ENCODE measurements around the gene HNRNPDL.
"Not testable (repeated sequence)": the region's sequence is repeated elsewhere in the genome, so short reads cannot be mapped to it uniquely, and the experiment has no call there.

HNRNPDL gene

DNA sequence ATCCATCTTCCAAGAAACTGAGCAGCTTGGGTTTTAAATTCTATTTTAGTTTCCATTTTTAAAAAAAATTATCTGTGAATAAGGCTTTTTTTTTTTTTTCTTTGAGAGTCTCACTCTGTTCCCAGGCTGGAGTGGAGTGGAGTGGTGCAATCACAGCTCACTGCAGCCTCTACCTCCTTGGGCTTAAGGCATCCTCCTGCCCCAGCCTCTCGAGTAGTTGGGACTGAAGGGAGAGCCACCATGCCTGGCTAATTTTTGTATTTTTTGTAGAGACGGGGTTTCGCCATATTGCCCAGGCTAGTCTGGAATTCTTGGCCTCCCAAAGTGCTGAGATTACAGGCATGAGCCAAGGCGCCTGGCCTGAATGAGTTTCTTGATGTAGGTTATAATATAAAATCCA is 1.6 kb upstream of the HNRNPDL start:
- DNase-seq, result no peak

DNA sequence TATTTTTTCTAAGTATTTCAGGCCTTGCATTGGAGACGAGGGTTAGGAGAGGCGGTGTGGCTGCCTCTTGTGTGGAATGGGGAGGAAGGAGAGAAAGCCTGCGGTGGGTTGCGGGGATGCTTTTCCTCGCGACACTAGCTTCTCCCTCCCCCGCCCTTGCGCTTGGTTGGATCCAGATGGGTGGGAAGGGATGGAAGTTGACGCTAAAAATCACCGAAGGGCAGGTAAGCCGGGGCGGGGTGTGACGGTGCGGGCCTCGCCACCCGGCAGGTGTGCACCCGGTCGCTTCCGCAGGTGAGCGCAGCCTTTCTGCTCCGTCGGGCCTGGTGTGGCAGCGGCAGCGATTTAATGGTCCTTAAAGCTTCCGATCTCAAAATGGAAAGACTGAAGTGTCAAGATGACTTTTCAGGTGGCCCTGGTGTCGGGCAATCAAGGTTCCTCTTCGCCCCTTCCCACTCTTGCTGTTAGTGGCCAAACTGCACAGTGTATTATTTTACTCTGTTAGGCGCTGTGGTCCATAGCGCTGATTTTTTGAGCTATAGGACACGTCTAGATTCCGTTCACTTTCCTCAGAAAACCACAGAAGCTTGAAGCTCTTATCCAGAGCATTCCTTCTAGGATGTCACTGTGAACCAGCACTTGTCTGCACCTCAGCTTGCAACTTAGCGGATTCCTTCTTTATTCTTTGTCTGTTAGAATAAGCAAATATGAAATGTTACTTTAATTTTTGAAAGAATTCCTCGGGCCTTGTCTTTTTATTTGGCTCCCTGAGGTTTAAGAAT is 893 bp upstream of the HNRNPDL start:
- DNase-seq, result no peak

GRCh38 chr4:82429728-82430192 is 502 bp downstream of the HNRNPDL start:
- DNase-seq, result no peak

GRCh38 chr4:82428969-82429727 is 1.1 kb downstream of the HNRNPDL start:
- DNase-seq, result peak; percentile 54

DNA sequence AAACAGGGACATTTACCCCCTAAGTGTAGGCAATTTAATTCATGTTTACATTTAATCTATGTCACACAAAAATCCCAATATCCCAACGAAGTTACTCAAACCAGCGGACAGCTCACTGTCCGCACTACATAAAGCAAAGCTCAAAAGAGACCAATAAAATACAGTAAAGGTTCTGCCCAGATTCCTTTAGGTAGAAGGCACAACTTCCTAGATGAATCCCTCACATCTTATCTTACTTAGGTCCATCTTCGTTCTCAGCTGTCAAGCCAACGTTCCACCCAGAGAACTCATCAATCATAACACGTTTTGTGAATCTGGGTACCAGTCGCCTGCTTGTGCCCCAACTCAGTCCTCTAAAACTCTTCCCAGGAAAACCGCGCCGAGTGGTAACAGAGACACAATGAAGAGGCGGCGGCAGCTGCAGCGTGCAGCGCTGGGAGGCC is 1.7 kb downstream of the HNRNPDL start:
- no peak for DNase-seq

- no peak for DNase-seq
These were observed 4.8 kb downstream of the HNRNPDL start for GRCh38 chr4:82425478-82425877.

GRCh38 chr4:82423245-82424054 is 6.8 kb downstream of the HNRNPDL start:
- no peak for DNase-seq

DNA sequence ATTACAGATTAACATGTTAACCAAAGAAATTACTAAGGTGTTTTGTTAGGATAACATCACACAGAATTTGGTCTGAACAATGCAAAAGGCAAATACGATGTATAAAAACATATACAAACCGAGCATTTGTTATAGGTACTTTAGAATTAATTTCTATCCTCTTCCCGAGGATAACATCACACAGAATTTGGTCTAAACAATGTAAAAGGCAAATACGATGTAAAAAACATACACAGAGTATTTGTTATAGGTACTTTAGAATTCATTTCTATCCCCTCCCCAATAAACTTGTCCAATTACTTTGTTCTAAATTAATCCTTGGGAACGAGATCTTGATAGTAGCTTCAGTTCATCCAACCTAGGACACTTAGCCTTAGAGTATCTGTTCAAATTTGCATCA is 7.6 kb downstream of the HNRNPDL start:
- no peak for DNase-seq

DNA sequence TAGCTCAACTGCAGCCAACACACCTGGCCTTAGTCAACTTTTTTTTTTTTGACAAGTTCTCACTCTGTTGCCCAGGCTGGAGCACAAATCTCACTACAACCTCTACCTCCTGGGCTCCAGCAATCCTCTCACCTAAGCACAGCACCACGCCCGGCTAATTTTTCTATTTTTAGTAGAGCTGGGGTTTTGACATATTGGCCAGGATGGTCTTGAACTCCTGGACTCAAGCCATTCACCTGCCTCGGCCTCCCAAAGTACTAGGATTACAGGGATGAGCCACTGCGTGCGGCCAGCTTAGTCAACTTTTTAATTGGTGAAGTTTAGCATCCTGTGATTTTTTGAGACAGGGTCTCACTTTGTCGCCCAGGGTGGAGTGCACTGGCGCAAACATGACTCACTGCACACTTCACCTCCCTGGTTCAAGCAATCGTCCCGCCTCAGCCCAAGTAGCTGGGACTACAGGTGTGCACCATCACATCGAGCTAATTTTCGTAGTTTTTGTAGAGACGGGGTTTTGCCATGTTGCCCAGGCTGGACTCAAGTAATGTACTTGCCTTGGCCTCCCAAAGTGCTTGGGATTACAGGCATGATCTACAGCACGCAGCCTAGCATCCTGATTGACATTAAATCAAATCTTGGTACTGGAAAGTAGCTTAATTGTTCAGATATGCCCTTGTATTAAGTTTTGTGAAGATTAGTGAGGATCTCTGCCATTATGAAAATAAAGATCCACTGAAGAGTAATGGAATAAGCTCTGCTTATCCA is 8.3 kb downstream of the HNRNPDL start:
- DNase-seq, result no peak

DNA sequence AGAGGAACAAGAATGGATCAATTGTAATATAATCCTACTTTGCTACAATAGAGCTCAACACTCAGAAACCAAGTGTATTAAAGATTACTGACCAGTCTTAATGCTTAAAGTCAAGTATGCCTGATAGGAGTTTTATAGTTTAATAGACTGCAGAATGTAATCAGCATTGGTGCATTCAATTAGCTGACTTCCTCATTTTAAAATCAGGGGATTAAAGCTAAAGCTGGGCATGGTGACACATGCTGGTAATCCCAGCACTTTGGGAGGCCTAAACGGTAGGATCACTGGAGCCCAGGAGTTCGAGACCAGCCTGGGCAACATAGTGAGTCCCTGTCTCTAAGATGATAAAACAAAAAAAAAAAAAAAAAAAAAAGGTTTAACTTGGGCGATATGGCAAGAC is 10.8 kb downstream of the HNRNPDL start:
- no peak for DNase-seq

DNA sequence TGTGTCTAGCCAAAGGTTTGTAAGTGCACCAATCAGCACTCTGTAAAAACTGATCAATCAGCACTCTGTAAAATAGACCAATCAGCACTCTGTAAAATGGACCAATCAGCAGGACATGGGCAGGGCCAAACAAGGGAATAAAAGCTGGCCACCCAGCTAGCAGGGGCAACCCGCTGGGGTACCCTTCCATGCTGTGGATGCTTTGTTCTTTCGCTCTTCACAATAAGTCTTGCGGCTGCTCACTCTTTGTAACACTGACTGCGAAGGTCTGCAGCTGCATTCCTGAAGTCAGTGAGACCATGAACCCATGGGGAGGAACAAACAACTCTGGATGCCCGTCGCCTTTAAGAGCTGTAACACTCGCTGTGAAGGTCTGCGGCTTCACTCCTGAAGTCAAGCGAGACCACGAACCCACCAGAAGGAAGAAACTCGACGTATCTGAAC is 14.3 kb downstream of the HNRNPDL start:
- no peak for DNase-seq

DNA sequence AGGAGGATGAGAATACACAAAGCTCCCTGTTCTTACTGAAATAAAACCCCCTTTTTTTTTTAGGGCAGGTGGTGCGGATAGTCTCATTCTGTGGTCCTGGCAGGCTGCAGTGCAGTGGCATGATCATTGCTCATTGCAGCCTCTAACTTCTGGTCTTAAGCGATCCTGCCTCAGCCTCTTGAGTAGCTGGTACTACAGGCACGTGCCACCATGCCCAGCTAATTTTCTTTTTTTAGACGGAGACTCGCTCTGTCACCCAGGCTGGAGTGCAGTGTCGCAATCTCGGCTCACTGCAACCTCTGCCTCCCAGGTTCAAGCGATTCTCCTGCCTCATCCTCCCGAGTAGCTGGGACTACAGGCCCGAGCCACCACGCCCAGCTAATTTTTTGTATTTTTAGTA is 15.2 kb downstream of the HNRNPDL start:
- DNase-seq, result not testable (repeated sequence)

GRCh38 chr4:82403725-82404124 is 26.5 kb downstream of the HNRNPDL start:
- no peak for DNase-seq

- DNase-seq, result no peak
These were observed 28.0 kb downstream of the HNRNPDL start for GRCh38 chr4:82402196-82402775.

DNA sequence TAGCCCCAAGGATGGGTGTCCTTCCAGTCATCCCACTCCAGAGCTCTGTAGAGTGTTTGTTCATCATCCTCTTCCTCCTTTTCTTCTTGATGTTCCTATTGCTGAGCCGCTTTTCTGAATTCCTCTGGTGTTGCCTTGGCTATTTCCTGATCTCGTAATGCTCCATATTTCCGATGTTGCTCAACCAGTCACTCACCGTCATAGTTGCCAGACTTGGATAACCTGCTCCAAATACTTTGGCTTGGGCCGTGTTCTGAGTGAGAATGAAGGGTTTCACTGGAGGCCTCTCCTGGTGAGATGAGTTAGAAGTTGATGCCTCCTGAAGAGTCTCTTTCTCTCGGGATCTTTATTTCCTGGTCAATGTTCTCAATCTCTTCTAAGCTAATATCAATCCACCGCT is 28.7 kb downstream of the HNRNPDL start:
- DNase-seq, result no peak

DNA sequence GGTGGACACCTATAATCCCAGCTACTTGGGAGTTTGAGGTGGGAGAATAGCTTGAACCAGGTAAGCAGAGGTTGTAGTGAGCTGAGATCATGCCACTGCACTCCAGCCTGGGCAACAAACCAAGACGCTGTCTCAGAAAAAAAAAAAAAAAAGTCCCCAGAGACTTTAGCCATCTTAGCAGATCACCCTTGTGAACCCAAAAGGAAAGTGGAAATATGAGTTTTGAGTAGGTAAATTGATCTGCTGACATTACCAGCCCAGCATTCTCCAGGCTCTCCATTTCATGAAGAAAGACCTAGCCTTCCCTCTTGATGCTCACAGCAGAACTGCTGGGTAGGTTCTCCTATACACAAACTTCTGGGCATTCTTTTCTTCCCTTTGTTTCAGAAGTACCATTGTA is 32.0 kb downstream of the HNRNPDL start:
- DNase-seq, result no peak

- DNase-seq, result no peak
These were observed 32.7 kb downstream of the HNRNPDL start for GRCh38 chr4:82397527-82397926.

DNA sequence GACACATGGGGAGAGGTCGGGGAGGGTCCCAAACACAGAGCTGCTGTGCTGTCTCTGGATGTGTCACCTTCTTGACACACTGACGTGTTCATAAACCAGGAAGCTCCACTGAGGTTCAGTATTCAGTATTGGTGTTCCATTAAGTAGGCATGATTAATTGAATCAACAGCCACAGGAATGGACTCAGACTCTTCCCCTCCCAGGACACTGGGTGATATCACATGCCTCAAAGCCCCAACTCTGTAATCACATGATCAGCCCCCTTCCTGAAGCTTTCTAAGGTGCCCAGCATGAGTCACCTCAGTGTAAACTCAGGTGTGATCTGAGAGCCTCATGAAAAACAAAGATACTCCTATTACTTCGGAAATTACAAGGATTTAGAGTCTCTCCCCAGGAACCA is 35.4 kb downstream of the HNRNPDL start:
- DNase-seq, result no peak

GRCh38 chr4:82390061-82390460 is 40.2 kb downstream of the HNRNPDL start:
- not testable (repeated sequence) for DNase-seq

DNA sequence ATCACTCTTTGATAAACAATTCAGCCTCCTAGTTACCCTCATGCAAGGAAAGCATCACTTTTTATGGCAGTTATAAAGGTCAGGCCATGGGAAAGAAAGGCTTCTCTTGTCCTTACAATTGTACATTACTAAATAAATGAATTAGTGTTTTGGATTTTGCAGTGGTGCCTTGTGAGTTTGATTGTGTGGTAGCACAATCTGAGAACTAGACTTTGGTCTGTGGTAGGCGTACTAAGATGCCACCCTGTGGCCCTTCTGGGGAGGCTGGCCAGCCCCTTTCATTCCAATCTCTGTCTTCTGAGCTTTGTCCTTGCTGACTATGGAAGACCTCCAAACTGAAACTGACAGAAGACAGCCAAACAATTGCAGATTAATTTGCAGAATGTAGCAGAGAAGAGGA is 41.9 kb downstream of the HNRNPDL start:
- no peak for DNase-seq

- DNase-seq, result not testable (repeated sequence)
These were observed 44.0 kb downstream of the HNRNPDL start for GRCh38 chr4:82386312-82386711.

- no peak for DNase-seq
These were observed 47.5 kb downstream of the HNRNPDL start for GRCh38 chr4:82382751-82383150.
